ENCODE measurements around the gene PRKG1.

The PRKG1 gene

DNA sequence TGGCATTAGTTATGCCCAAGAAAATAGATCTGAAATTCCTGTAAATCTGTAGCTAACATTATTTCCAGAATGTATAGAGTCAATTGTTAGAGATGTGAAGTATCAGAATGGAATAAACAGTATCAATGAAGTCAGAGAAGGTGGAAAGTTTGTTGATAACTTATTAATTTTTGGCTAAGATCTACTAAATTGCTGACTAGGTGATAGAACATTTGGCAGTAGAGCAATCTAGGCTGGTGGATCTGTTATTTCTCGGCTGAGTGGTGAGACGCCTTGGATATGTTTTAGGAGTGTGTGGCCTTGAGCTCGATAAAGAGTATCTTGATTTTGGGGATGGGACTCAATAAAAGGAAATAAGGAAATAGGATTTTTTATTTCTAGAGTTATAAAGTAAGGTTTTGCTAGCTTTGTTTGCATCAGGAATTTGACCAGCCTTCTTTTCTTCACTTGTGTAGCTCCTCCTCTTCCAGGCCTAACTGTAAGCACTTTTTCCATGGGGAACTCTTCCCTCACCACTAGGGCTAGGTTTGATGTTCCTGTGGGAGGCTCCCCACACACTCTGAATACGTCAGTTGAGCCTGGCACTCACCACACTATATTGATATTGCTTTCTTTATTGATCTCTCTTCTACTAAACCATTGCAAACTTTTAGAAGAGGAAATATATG, 711.9 kb downstream of the PRKG1 start:
- no peak for DNase-seq

DNA sequence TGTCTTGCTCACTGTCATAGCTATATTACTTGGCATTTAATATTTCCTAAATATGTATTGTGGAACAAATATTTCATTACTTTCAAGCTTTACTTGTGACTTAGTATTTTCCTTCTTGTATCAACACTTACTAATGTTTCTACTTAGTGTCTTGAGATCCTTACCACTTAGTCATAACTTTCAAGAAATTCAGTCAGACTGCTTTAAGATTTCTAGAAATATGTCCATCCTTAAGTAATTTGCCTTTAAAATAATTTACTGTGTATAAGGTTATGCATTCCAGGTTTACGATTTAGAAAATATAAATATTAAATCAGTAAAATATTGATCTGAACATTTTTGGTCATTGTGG, 712.4 kb downstream of the PRKG1 start:
- DNase-seq = no peak

DNA sequence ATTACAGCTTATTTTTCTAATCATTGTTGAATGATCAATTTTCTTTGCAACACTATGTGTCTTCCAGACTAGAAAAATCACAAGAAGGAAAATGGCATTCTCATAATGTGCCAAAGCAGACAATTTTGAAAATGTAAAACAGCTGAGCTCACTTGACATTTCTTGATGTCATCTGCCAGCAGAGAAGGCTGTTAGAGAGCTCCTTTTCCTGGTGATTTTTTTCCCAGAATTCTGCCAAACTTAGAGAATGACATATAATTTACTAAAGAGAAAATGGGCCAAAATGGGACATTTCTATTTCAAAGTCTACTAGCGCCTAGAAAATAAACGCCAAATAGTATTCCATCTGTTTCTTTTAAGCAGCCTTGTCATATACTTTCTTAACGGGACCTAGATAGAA, 714.0 kb downstream of the PRKG1 start:
- DNase-seq = no peak

DNA sequence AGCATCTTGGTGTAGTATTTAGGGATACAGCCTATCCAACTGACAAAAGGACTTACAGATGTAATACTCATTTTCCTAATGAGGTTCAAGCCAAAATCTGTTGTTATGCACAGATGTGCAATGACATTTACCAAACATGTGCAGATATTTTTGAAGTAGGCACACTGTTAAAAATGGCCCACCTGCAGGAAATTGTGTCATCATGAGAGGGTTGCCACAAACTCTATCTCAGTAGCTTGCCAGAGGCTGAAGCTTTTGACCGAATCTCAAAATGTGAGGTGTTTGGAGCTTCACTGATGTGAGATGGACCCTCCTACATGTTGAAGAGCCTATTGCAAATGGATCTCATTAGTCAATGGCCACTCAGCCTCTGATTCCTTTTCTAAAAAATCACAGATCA, 714.8 kb downstream of the PRKG1 start:
- DNase-seq = no peak

DNA sequence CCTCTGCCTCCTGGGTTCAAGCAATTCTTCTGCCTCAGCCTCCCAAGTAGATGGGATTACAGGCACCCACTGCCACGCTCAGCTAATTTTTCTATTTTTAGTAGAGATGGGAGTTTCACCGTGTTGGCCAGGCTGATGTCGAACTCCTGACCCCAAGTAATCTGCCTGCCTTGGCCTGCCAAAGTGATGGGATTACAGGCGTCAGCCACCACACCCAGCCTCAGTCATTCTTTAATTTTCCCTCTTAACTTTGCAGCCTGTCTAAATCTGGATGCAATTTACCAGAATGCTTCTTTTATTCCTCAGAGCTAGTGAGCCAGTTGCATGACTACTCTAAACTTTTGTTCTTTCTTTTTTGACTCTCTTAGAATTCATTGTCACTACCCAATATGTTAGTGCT, 715.6 kb downstream of the PRKG1 start:
- DNase-seq = no peak

DNA sequence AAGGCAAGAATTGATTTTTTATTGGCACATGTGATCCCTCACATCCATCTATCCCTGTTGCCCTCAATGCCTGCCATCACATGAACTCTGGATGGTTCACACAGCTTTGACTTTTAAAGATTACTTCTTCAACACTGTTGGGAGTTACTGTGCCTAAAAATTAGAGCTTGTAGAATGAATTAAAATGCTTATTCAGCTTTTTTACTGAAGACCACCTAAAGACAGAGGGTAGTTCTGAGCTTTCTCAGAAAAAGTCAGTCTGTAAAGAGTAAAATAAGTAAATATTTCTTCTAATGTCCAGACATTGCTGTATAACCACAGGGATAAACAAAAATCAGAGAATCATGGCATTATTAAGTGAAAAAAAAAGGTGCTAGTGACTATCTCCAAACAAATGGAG, 718.4 kb downstream of the PRKG1 start:
- DNase-seq = no peak

DNA sequence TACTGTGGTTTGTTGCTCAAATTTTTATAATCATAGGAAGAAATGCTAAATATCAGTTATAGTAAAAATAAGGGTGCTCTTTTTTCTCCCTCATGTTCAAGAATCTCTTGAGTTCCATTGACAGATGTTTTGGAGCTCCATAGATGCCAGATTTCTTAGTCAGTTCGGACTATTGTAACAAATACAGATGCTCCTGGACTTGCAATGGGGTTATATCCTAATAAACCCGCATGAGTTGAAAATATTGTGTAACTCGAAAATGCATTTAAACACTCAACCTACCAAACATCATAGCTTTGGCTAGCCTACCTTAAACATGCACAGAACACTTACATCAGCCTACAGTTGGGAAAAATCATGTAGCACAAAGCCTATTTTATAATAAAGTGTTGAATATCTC, 725.8 kb downstream of the PRKG1 start:
- DNase-seq = no peak

DNA sequence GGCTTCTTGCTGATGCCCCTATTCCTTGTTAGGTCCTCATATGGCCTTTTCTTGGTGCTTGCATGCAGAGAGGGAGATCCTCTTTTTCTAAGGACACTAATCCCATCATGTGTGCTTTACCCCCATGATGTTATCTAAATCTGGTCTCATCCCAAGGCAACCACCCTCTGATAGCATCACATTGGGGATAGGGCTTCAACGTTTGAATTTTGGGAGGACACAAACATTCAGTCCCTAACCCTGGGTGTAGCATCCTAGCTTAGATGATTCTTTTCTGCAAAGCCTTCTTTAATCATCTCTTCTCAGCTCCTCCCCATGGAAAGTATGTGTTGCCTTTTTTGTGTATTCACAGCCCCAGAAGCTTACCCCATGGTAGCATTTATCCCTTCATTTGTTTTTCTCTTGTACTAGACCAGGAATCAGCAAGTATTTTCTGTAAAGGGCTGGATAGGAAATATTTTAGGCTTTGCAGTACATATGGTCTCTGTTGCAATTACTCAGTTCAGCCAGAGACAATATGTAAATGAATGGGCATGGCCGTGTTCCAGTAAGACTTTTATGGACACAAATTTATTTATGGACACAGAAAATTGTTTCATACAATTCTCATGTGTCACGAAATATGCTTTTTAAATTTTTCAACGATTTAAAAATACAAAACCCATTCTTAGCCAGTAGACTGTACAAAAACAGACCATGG, 726.6 kb downstream of the PRKG1 start:
- no peak for DNase-seq

DNA sequence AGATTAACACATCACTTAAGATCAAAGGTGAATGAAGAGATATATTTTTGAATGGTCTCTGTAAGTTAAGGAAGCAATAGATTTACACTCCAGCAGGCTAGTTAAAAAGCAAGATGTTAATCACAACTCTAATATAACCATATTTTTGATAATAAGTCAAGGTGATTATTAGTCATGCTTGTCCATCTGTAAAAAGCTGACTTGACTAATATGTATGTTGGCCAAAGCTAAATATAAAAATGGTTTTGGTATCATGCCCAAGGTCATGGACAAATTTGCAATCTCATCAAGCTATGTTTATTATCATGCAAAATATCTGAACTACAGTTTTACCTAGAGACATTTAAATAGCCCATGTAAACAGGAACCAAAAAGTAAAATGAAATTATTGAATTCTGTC, 727.7 kb downstream of the PRKG1 start:
- DNase-seq = no peak

DNA sequence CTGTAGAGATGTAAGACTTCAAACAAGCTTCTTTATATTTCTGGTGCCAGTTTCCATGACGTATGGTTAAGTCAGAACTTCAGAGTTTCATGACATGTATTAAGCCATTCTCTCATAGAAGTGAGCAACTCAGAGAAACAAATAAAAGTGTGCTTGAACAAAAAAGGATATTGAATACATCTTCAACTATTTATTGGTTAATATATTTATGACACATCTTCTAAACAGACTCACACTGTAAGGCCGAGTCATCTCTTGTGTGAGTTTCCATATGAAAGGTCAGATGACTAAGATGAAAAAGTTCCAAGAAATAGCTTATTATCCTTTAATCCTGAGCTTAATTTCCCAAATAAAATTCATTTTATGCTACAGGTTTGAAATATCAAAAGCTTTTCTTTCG, 730.6 kb downstream of the PRKG1 start:
- no peak for DNase-seq

DNA sequence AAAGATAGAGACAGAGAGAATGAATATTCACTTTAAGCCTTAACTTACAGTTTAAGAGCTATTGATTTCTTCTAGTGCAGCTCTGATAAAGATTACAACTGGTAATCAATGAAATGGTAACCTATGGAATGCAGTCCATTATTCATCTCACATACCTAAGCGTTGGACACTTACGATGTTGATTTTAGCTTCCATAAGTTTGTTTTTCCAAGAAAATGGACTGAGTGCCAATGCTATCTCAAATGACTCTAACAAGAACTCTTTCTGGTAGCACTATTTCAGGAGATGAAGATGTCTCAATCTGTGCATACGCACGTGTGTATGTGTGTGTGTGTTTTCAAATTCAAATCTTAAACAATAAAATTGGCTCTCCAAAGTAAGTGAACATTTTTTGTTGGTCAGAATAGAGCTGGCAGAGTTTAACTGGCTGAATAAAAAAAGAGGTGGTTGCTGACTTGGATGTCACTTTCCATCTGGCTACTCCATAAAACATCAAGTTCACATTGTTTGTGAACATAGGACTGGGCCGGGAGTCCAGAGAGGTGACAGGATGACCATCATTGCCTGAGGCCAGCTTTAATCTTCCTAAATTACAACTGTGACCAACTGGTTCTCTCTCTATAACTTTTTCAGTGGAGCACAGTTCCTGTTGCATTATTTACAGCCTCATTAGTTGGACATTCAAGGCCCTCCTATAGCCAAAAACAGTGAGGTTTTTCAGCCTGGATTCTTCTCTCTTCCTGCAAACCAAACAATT, 732.0 kb downstream of the PRKG1 start:
- no peak for DNase-seq

DNA sequence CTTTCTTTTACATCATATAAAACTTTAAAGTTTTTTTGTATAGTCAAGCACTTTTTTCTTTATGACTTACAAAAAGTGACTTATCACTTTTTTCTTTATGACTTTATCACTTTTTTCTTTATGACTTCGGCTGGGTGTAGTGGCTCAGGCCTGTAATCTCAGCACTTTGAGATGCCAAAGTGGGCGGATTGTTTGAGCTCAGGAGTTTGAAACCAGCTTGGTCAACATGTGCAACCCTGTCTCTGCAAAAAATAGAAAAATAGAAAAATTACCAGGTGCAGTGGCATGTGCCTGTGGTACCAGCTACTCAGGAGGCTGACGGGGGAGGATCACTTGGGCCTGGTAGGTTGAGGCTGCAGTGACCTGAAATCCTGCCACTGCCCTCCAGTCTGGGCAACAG, 733.9 kb downstream of the PRKG1 start:
- DNase-seq = no peak

DNA sequence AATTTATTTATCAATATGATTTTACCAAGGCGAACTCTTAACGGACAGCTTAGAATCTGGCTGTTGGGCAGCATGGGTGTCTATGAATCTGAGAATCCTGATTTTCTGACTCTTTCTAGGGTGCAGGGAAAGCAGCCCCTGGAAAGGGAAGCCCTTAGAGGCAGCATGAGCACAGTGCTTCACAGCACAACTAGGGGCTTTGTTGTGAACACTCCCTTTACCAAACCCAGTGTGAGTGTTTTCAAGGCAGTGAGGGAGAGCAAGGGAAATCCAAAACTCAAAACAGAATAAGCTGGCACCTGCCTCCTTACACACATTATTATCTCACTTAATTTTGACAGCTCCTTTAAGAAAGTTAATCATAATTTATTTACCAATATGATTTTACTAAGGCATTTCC, 741.4 kb downstream of the PRKG1 start:
- no peak for DNase-seq

DNA sequence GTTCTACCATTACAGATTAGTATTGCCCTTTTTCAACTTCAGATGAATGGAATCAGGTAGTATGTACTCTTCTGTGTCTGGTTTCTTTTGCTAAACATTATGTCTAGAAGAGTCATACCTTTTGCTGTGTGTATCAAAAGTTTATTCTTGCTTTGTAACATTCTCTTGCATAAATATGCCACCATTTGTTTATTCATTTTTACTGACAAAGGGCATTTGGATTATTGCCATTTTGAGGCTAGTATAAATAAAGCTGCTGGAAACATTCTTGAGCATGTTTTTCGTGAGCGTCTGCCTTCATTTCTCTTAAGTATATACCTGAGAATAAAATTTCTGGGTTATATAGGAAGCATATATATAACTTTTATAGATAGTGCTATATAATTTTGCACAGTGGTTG, 746.8 kb downstream of the PRKG1 start:
- no peak for DNase-seq

DNA sequence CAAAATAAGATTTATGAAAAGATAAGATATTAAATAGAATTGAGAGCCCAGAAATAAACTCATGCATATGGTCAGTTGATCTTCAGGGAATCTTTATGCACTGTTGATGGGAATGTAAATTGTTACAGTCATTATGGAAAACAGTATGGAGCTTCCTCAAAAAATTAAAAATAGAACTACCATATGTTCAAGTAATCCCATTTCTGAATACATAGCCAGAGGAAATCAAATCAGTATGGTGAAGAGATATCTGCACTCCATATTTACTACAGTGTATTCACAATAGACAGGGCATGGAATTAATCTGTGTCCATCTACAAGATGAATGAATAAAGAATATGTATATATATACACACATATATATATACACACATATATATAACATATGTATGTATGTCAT, 747.5 kb downstream of the PRKG1 start:
- DNase-seq = no peak

DNA sequence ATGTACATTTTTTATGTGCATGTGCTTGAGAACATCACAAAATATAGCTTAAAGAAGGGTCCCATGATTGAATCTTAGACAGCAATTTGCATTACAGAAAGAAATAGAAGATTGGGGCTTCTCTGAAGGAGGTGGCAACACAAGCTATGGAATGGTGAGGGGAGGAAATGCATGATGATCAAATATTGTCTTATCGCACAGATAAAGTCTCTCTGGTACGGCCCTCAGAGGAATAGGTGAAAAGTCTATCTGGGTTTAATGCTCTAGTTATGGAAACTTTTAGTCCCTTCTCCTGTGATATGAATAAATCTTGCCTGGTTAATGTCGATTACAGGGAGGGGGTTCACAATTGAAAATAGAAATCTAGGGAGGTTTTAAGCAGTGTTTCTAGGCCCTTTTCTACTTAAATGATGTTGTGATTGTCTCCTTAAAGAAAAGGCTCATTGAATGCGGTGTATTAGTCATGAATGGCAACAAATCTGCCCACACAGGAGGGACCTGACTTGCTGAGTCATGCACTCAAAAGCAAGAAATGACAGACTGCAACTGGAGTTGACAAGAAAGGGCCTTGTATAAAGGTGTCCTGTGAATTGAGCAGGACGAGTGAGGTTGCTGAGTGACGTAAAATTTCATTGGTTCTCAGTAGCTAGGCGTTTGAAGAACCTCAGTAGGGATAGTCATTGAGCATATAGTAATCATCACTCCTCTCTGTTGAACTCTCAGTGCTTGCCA, 758.5 kb downstream of the PRKG1 start:
- no peak for DNase-seq

DNA sequence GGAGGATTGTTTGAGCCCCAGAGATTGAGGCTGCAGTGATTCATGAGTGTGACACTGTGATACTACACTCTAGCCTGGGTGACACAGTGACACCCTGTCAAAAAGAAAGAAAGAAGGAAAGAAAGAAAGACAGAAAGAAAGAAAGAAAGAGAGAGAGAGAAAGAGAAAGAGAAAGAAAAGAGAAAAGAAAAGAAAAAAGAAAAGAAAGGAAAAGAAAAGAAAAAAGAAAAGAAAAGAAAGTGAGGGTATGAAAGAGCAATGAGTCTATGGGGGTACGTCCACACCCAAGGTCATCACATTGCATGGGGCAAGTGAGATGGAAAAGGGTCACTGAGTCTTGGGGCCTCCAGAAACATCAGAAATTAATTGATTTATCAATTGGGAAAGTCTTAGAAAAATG, 760.3 kb downstream of the PRKG1 start:
- no peak for DNase-seq

DNA sequence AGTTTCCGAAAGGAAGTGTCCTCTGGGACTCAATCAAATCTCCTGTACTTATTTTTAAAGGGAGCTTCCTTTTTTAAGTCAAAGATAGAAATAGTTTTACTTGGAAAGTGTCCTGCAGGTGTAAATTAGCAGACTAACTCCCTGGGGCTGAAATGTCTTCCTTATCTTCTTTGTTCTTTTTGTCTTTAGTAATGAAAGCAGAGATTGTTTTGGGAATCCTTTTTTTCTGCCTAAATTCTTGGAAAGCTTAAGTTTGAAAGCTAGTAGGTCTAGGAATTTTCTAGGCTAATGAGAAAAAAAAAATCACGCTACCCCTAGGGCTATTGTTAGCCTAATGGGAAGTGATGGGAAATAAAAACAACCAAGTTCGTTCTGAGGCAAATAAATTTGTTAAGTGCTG, 764.2 kb downstream of the PRKG1 start:
- DNase-seq = no peak

DNA sequence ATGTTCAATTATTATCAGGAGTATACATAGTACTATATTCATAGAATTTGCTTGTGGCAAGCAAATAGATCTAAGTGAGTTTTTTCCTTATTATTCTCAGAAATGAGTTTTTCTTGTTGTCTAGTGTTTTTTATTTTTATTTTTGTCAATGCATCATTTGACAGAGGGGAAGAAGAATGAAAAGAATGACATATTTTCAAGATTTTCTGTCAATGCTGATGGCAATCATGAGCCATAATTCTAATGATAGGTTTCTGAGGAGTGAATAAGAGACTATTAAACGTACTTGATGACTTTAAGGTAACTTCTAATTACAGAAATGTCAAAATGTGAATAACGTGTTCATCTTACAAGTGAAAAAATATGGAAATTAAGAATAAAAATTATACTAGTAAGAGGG, 769.7 kb downstream of the PRKG1 start:
- DNase-seq = no peak

DNA sequence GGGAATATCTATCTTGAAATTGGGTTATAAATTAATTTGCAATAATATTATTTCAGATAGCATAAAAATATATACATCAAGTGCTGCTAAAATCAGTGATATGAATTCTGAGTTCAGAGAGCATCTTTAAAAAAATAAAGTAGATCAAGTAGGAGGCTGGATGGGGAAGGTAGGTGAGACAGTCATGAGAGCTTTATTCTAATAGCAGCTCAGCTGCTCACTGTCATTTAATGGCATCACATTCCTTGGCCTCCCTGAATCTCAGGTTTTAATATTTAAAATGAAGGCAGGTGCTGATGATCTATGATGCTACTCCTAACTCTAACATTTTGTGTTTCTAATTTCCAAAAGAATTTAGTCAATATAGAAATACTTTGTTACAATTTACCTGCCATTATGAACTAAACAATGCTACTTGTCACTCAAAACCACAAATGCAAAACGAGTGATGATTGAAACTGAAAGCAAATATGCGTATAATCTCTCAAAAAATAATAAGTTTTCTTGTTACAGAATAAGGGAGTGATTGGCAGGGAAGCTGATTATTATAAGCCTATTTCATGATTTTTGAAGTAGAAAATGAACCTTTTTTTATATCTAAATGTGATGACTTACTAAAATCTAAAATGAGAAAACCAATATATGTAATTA, 772.7 kb downstream of the PRKG1 start:
- no peak for DNase-seq

DNA sequence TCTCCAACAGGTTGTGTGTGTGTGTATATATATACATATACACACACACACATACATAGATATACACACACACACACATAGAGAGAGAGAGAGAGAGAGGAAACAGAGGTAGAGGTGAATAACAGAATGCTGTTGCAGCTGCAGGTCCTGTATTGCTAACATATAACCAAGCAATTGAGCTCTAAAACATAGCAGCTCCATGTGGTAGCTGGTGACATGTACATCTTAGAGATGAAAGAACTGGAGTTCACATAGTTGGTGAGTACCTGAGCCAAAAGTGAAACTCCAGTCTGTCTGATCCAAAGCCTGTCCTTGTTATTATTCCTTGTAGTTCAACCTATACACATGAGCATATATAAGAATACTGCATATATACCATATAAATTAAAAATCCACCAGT, 778.0 kb downstream of the PRKG1 start:
- DNase-seq = no peak

DNA sequence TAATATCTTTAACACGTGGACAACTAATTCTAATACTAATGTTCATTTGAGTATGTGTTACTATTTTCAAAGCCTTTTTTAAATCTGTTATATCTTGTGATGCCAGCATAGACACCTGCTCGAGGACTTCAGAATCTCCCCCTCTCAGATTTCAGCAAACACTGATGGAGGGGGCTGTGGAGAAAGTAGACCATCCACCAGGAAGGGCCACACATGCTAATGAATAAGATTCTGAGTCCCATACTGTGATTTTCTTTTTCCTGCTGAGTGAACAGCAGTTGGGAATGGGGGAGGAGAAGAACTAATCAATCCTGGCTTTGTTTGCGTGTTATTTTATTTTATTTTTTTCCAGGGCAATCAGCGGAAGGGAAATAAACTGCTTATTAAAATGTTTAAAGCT, 783.0 kb downstream of the PRKG1 start:
- no peak for DNase-seq

DNA sequence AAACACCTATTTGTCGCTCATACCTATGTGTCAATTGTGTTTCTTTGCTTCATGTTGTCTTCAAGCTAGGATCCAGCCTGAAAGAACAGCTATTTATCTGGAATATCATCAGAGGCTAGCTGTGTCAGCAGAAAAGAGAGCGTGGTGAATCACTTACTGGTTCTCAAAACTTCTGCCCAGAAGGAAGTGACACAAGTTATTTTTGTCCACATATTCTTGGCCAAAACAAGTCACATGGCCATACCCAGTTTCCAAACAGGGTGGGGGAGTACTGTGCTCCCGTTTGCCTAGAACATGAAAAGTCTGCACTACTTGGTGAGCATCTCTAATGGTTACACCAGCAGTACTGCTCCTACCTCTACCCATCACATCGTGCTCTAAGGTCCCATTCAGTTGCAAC, 786.0 kb downstream of the PRKG1 start:
- DNase-seq = peak; percentile 37
